ENCODE measurements around the gene RIMS4. TPM values are rescaled to one million over a fixed set of nuclear protein-coding genes. Genes with fewer than 3 reads are reported as not detected.

Gene RIMS4
- polyA plus RNA-seq, 3 donors: not detected

- Mint-ChIP-seq H3K27ac (no peak overlapping the region), H3K9me3 (peaks cover 0 to 4% (median 0%) of the 10 kb centered on the region in 7 donors), H3K4me3 (no peak overlapping the region), H3K4me1 (no peaks in the 10 kb centered on the region), H3K27me3 (ENCODE audit: low read depth in 3 of 3) (peaks cover 5 to 19% (median 10%) of the 10 kb centered on the region in 3 donors), H3K36me3 (no peaks in the 10 kb centered on the region)
- TF ChIP-seq CTCF (IDR thresholded peaks at IDR 0.05): no peak
- H3K27ac ChIP-seq (ENCODE audit: low read depth in 1 of 2, low read length in 2 of 2): no peak overlapping the region
- 95% methylated on average over 2 of the region's 3 CpGs for WGBS (ENCODE audit: insufficient coverage)
- H3K79me2 ChIP-seq (ENCODE audit: insufficient read depth, low read length): no peaks in the 10 kb centered on the region
- no peaks in the 10 kb centered on the region for H4K20me1 ChIP-seq (ENCODE audit: insufficient read depth, low read length)
- DNase-seq: no peak
- no peak overlapping the region for H3K9ac ChIP-seq (ENCODE audit: insufficient read depth, low read length, poor library complexity, severe bottlenecking)
- H3K9me3 ChIP-seq (replicated peaks in 1 of 2; ENCODE audit: control insufficient read depth in 1 of 2, insufficient read depth in 1 of 2, low read length in 2 of 2): no peaks in the 10 kb centered on the region
- H3K36me3 ChIP-seq (replicated peaks in 1 of 2; ENCODE audit: control insufficient read depth in 1 of 2, insufficient read depth in 2 of 2, low read length in 2 of 2): no peaks in the 10 kb centered on the region
- H3K27me3 ChIP-seq (ENCODE audit: control insufficient read depth in 2 of 2, insufficient read depth in 2 of 2, low read length in 2 of 2): peaks cover 2 to 8% of the 10 kb centered on the region in 2 donors
- no peak overlapping the region for H3K4me2 ChIP-seq (replicated peaks; ENCODE audit: extremely low read depth, low read length, poor library complexity, severe bottlenecking)
- no peak overlapping the region for H2AFZ ChIP-seq (ENCODE audit: insufficient read depth, low read depth, low read length, poor library complexity, severe bottlenecking)
- H3K4me1 ChIP-seq (ENCODE audit: control insufficient read depth in 1 of 2, insufficient read depth in 2 of 2, low read length in 2 of 2): no peaks in the 10 kb centered on the region
- intact Hi-C loops (cut with micrococcal nuclease): no loop called here
- no peak overlapping the region for H3K4me3 ChIP-seq (replicated peaks in 1 of 3; ENCODE audit: low read depth in 2 of 3, low read length in 3 of 3)
Measured at GRCh38 chr20:44837946-44838345, 27.6 kb upstream of the RIMS4 start.

- TF ChIP-seq CTCF (IDR thresholded peaks at IDR 0.05): no peak
- Histone ChIP-seq H4K20me1 (ENCODE audit: insufficient read depth, low read length) (no peaks in the 10 kb centered on the region), H2AFZ (ENCODE audit: insufficient read depth, low read depth, low read length, poor library complexity, severe bottlenecking) (no peak overlapping the region), H3K9ac (ENCODE audit: insufficient read depth, low read length, poor library complexity, severe bottlenecking) (no peak overlapping the region), H3K9me3 (replicated peaks in 1 of 2; ENCODE audit: control insufficient read depth in 1 of 2, insufficient read depth in 1 of 2, low read length in 2 of 2) (no peaks in the 10 kb centered on the region), H3K27ac (ENCODE audit: low read depth in 1 of 2, low read length in 2 of 2) (no peak overlapping the region), H3K27me3 (ENCODE audit: control insufficient read depth in 2 of 2, insufficient read depth in 2 of 2, low read length in 2 of 2) (peaks cover 2 to 17% of the 10 kb centered on the region in 2 donors), H3K36me3 (replicated peaks in 1 of 2; ENCODE audit: control insufficient read depth in 1 of 2, insufficient read depth in 2 of 2, low read length in 2 of 2) (no peaks in the 10 kb centered on the region), H3K4me3 (replicated peaks in 1 of 3; ENCODE audit: low read depth in 2 of 3, low read length in 3 of 3) (no peak overlapping the region), H3K4me2 (replicated peaks; ENCODE audit: extremely low read depth, low read length, poor library complexity, severe bottlenecking) (no peak overlapping the region), H3K4me1 (ENCODE audit: control insufficient read depth in 1 of 2, insufficient read depth in 2 of 2, low read length in 2 of 2) (no peaks in the 10 kb centered on the region), H3K79me2 (ENCODE audit: insufficient read depth, low read length) (no peaks in the 10 kb centered on the region)
- H3K9me3 Mint-ChIP-seq: peaks cover 0 to 4% (median 0%) of the 10 kb centered on the region in 7 donors
- no peak overlapping the region for H3K27ac Mint-ChIP-seq
- peaks cover 4 to 24% (median 10%) of the 10 kb centered on the region in 3 donors for H3K27me3 Mint-ChIP-seq (ENCODE audit: low read depth in 3 of 3)
- H3K36me3 Mint-ChIP-seq: no peaks in the 10 kb centered on the region
- intact Hi-C loops (cut with micrococcal nuclease): no loop called here
- no peak overlapping the region for H3K4me3 Mint-ChIP-seq
- WGBS (ENCODE audit: insufficient coverage): 93% methylated on average over 3 of the region's 12 CpGs
- DNase-seq: no peak
- no peaks in the 10 kb centered on the region for H3K4me1 Mint-ChIP-seq
Measured at GRCh38 chr20:44836601-44837120, 26.3 kb upstream of the RIMS4 start.

Measured in CD14-positive monocyte (primary cell).